UCSD-AML1 (cell line): ENCODE results near the gene PNCK.
"Not testable (repeated sequence)": the region's sequence is repeated elsewhere in the genome, so short reads cannot be mapped to it uniquely, and the experiment has no call there.

Source experiments
- DNase-seq: peaks from one replicate; lab custom pipeline; 2025; ENCODE audit not compliant: unreplicated experiment; lab: John Stamatoyannopoulos, UW

Gene PNCK

GRCh38 chrX:153686711-153687110 is 13.1 kb upstream of the PNCK start:
- DNase-seq: no peak

GRCh38 chrX:153685751-153686696 is 12.4 kb upstream of the PNCK start:
- no peak for DNase-seq

- no peak for DNase-seq
Observed at GRCh38 chrX:153685156-153685536, 11.5 kb upstream of the PNCK start.

- no peak for DNase-seq
Observed at GRCh38 chrX:153684467-153685155, 11.0 kb upstream of the PNCK start.

GRCh38 chrX:153683486-153683885 is 9.9 kb upstream of the PNCK start:
- DNase-seq: not testable (repeated sequence)

- DNase-seq: no peak
Observed at GRCh38 chrX:153681175-153681574, 7.6 kb upstream of the PNCK start.

- no peak for DNase-seq
Observed at GRCh38 chrX:153674219-153674851, 722 bp upstream of the PNCK start.

GRCh38 chrX:153672531-153673427 is 834 bp downstream of the PNCK start:
- no peak for DNase-seq

- no peak for DNase-seq
Observed at GRCh38 chrX:153671589-153672530, 1.8 kb downstream of the PNCK start.

GRCh38 chrX:153670748-153671588 is 2.6 kb downstream of the PNCK start:
- no peak for DNase-seq

- no peak for DNase-seq
Observed at GRCh38 chrX:153669901-153670731, 3.5 kb downstream of the PNCK start.

GRCh38 chrX:153669174-153669890 is 4.3 kb downstream of the PNCK start:
- DNase-seq: peak; percentile 37

GRCh38 chrX:153668423-153669173 is 5.0 kb downstream of the PNCK start:
- DNase-seq: no peak

GRCh38 chrX:153667956-153668396 is 5.6 kb downstream of the PNCK start:
- peak; percentile 84 for DNase-seq

- no peak for DNase-seq
Observed at GRCh38 chrX:153667281-153667955, 6.2 kb downstream of the PNCK start.
